GM10847 (cell line): ENCODE measurements around the gene MAP2K1.

Experiments
- POLR2A ChIP-seq: IDR thresholded peaks from 2 replicates; pipeline ENCODE4 v1.6.1; 2011; ENCODE audit not compliant: insufficient read length; ENCODE audit errors: extremely low read depth

The MAP2K1 gene

GRCh38 chr15:66390678-66391077, 4.0 kb downstream of the MAP2K1 start:
- TF ChIP-seq POLR2A: no peak

GRCh38 chr15:66394472-66394871, 7.8 kb downstream of the MAP2K1 start:
- no peak for TF ChIP-seq POLR2A

- no peak for TF ChIP-seq POLR2A
These were observed 8.2 kb downstream of the MAP2K1 start for GRCh38 chr15:66394915-66395314.

- no peak for TF ChIP-seq POLR2A
These were observed 12.6 kb downstream of the MAP2K1 start for GRCh38 chr15:66399276-66399675.

- no peak for TF ChIP-seq POLR2A
These were observed 13.7 kb downstream of the MAP2K1 start for GRCh38 chr15:66400351-66400774.

GRCh38 chr15:66401130-66402021, 14.7 kb downstream of the MAP2K1 start:
- TF ChIP-seq POLR2A: no peak

GRCh38 chr15:66402761-66403284, 16.1 kb downstream of the MAP2K1 start:
- no peak for TF ChIP-seq POLR2A

GRCh38 chr15:66403323-66403722, 16.6 kb downstream of the MAP2K1 start:
- no peak for TF ChIP-seq POLR2A

GRCh38 chr15:66404122-66404521, 17.4 kb downstream of the MAP2K1 start:
- TF ChIP-seq POLR2A: no peak

- no peak for TF ChIP-seq POLR2A
These were observed 17.8 kb downstream of the MAP2K1 start for GRCh38 chr15:66404532-66404931.

- no peak for TF ChIP-seq POLR2A
These were observed 18.3 kb downstream of the MAP2K1 start for GRCh38 chr15:66405007-66405406.

GRCh38 chr15:66405615-66406014, 18.9 kb downstream of the MAP2K1 start:
- TF ChIP-seq POLR2A: no peak

- no peak for TF ChIP-seq POLR2A
These were observed 21.5 kb downstream of the MAP2K1 start for GRCh38 chr15:66408254-66408653.

GRCh38 chr15:66408675-66409282, 22.1 kb downstream of the MAP2K1 start:
- no peak for TF ChIP-seq POLR2A

- no peak for TF ChIP-seq POLR2A
These were observed 22.9 kb downstream of the MAP2K1 start for GRCh38 chr15:66409565-66410108.

GRCh38 chr15:66411190-66411589, 24.5 kb downstream of the MAP2K1 start:
- no peak for TF ChIP-seq POLR2A
